HCT116 (cell line): ENCODE results near the gene ZNF577. TPM values are rescaled to one million over a fixed set of nuclear protein-coding genes. Genes with fewer than 3 reads are reported as not detected.

Experiments used
- ATAC-seq: fragments of 200-7000 bp; cut with Tn5 transposase; 2 replicates; pipeline ENCODE4 v1.9.1; 2020; ENCODE audit warnings: mild to moderate bottlenecking, moderate library complexity
- BruUV-seq: library from RNA; stranded (reverse); fragments of 400-500 nt; replicated peaks from 2 replicates; lab custom pipeline; 2021; lab: Mats Ljungman, UMichigan
- CTCF ChIA-PET: fragments of 300-600 bp; sonication (Branson Sonifier 250); formaldehyde crosslinking; loops from one replicate; lab custom pipeline; 2021; ENCODE audit warnings: antibody characterized with exemption; lab: Charles Lee
- POLR2A ChIA-PET: fragments of 300-600, 350-600 bp; sonication (Branson Sonifier 250); formaldehyde crosslinking; loops from one replicate; lab custom pipeline; 2021; ENCODE audit warnings: antibody characterized with exemption; lab: Charles Lee
- RAD21 ChIA-PET, 2 experiments: fragments of 300-600 bp; sonication (Branson Sonifier 250); formaldehyde crosslinking; loops; one replicate each; lab custom pipeline; 2023; ENCODE audit warnings: low total read pairs in 2 of 2; ENCODE audit not compliant: uncharacterized antibody in 2 of 2, unreplicated experiment in 2 of 2, low non-redundant PET in 1 of 2; lab: Charles Lee
- DNase-seq: peaks from one replicate; pipeline ENCODE4 v3.0.0-alpha.2; 2010; ENCODE audit warnings: low read depth, low spot score
- H2AFZ ChIP-seq: fragments of 200-600 bp; shearing (Covaris generic), sonication (generic); 2 replicates; pipeline ENCODE4 v1.6.1; 2017; ENCODE audit warnings: low read depth, mixed run types, mixed read lengths, antibody characterized with exemption, low read length; ENCODE audit not compliant: poor library complexity, severe bottlenecking
- H3K27ac ChIP-seq: 2 replicates; pipeline ENCODE4 v1.5.1; 2012; ENCODE audit warnings: low read depth, low read length
- H3K27me3 ChIP-seq: fragments of 200-600 bp; sonication (generic); 2 replicates; pipeline ENCODE4 v1.6.1; 2016; ENCODE audit warnings: mixed run types, low read length, mixed read lengths; ENCODE audit not compliant: insufficient read depth
- H3K36me3 ChIP-seq, 2 experiments: fragments of 200-500 bp in 1 of 2; fragments of 200-600 bp in 1 of 2; sonication (Bioruptor generic) in 1 of 2; sonication (generic) in 1 of 2; 2 replicates each; pipeline versions ENCODE4 v1.5.1 to v1.6.1; 2014 to 2016; ENCODE audit warnings: low read length in 2 of 2, inconsistent platforms in 1 of 2, mixed read lengths in 1 of 2, mixed run types in 1 of 2; ENCODE audit not compliant: insufficient read depth in 2 of 2, control insufficient read depth in 1 of 2
- H3K4me1 ChIP-seq, 2 experiments: fragments of 200-600 bp in 1 of 2; sonication (generic) in 1 of 2; 2 replicates each; pipeline versions ENCODE4 v1.5.1 to v1.6.1; 2012 to 2017; ENCODE audit warnings: low read length in 2 of 2, inconsistent platforms in 1 of 2, mild to moderate bottlenecking in 1 of 2, mixed read lengths in 1 of 2, mixed run types in 1 of 2, moderate library complexity in 1 of 2; ENCODE audit not compliant: insufficient read depth in 2 of 2, control insufficient read depth in 1 of 2
- H3K4me2 ChIP-seq: fragments of 200-600 bp; sonication (generic); 2 replicates; pipeline ENCODE4 v1.6.1; 2017; ENCODE audit warnings: mixed run types, low read length, mixed read lengths
- H3K4me3 ChIP-seq, 2 experiments: fragments of 200-600 bp in 1 of 2; sonication (generic) in 1 of 2; replicated peaks in 1 of 2; 2 replicates each; pipeline ENCODE4 v1.5.1; 2011 to 2016; ENCODE audit warnings: low read length in 2 of 2, control low read depth in 1 of 2, low read depth in 1 of 2, mild to moderate bottlenecking in 1 of 2, mixed read lengths in 1 of 2, mixed run types in 1 of 2
- H3K79me2 ChIP-seq: fragments of 200-600 bp; sonication (generic); 2 replicates; pipeline ENCODE4 v1.6.1; 2017; ENCODE audit warnings: mild to moderate bottlenecking, mixed run types, low read length, moderate library complexity, mixed read lengths; ENCODE audit not compliant: insufficient read depth
- H3K9ac ChIP-seq: fragments of 200-600 bp; sonication (generic); 2 replicates; pipeline ENCODE4 v1.6.1; 2016; ENCODE audit warnings: low read length, mixed read lengths
- H3K9me2 ChIP-seq: fragments of 200-600 bp; sonication (generic), shearing (Covaris generic); 2 replicates; pipeline ENCODE4 v1.6.1; 2017; ENCODE audit warnings: mixed run types, mild to moderate bottlenecking, moderate library complexity; ENCODE audit not compliant: insufficient read depth
- H3K9me3 ChIP-seq, 2 experiments: fragments of 200-500 bp in 1 of 2; fragments of 200-600 bp in 1 of 2; sonication (Bioruptor generic) in 1 of 2; sonication (generic) in 1 of 2; 2 replicates each; pipeline ENCODE4 v1.6.1; 2014 to 2017; ENCODE audit warnings: low read length in 2 of 2, mixed read lengths in 2 of 2, inconsistent platforms in 1 of 2, low read depth in 1 of 2, mild to moderate bottlenecking in 1 of 2, mixed run types in 1 of 2, moderate library complexity in 1 of 2; ENCODE audit not compliant: control insufficient read depth in 1 of 2, insufficient read depth in 1 of 2
- H4K20me1 ChIP-seq: fragments of 200-600 bp; sonication (generic), shearing (Covaris generic); 2 replicates; pipeline ENCODE4 v1.6.1; 2017; ENCODE audit warnings: mixed run types, mild to moderate bottlenecking, moderate library complexity; ENCODE audit not compliant: insufficient read depth
- CEBPB ChIP-seq: IDR thresholded peaks from 2 replicates; pipeline ENCODE4 v1.6.1; 2012; ENCODE audit warnings: low read depth
- CTCF ChIP-seq, 3 experiments: fragments of 200-600 bp in 1 of 3; sonication (generic) in 1 of 3; IDR thresholded peaks in 2 of 3; conservative IDR thresholded peaks in 1 of 3; 2 replicates each; pipeline ENCODE4 v1.5.1; 2012 to 2017; ENCODE audit warnings: low read depth in 2 of 3, low read length in 2 of 3, antibody characterized with exemption in 1 of 3, borderline replicate concordance in 1 of 3, control low read depth in 1 of 3, mild to moderate bottlenecking in 1 of 3, mixed read lengths in 1 of 3, mixed run types in 1 of 3, moderate library complexity in 1 of 3; ENCODE audit not compliant: insufficient read depth in 1 of 3
- ELF1 ChIP-seq: IDR thresholded peaks from 2 replicates; pipeline ENCODE4 v1.6.1; 2012; ENCODE audit warnings: low read depth, borderline replicate concordance
- EZH2 ChIP-seq: fragments of 200-600 bp; sonication (generic); IDR thresholded peaks from 2 replicates; pipeline ENCODE4 v1.6.1; 2017; ENCODE audit warnings: antibody characterized with exemption, mixed run types
- EZH2phosphoT487 ChIP-seq: fragments of 200-600 bp; IDR thresholded peaks from 2 replicates; pipeline ENCODE4 v1.6.1; 2018; ENCODE audit warnings: antibody characterized with exemption, borderline replicate concordance
- JUND ChIP-seq: IDR thresholded peaks from 2 replicates; pipeline ENCODE4 v1.6.1; 2012
- RAD21 ChIP-seq: IDR thresholded peaks from 2 replicates; pipeline ENCODE4 v1.6.1; 2012; ENCODE audit warnings: low read depth, mild to moderate bottlenecking
- REST ChIP-seq: IDR thresholded peaks from 2 replicates; pipeline ENCODE4 v1.6.1; 2012; ENCODE audit warnings: low read depth
- SIN3A ChIP-seq: IDR thresholded peaks from 2 replicates; pipeline ENCODE4 v1.6.1; 2012; ENCODE audit warnings: low read depth
- SP1 ChIP-seq: IDR thresholded peaks from 2 replicates; pipeline ENCODE4 v1.6.1; 2012; ENCODE audit warnings: low read depth
- YY1 ChIP-seq: IDR thresholded peaks from 2 replicates; pipeline ENCODE4 v1.6.1; 2011; ENCODE audit warnings: low read length, low read depth, moderate library complexity, mild to moderate bottlenecking; ENCODE audit not compliant: insufficient replicate concordance; ENCODE audit errors: extremely low read depth
- ZBTB33 ChIP-seq: IDR thresholded peaks from 2 replicates; pipeline ENCODE4 v1.6.1; 2011; ENCODE audit warnings: mild to moderate bottlenecking, low read length, moderate library complexity; ENCODE audit not compliant: insufficient replicate concordance; ENCODE audit errors: extremely low read depth
- ZNF274 ChIP-seq: fragments of 200-500 bp; sonication (Bioruptor generic); IDR thresholded peaks from 2 replicates; pipeline ENCODE4 v1.6.1; 2014; ENCODE audit warnings: mild to moderate bottlenecking, low read depth, low read length, inconsistent platforms
- intact Hi-C: fragments of 100-400 bp; cut with micrococcal nuclease; formaldehyde crosslinking; loops from 2 replicates; pipeline ENCODE4 v1.10.0; 2022
- total RNA-seq: library from RNA; stranded (reverse); gene quantifications from one replicate; pipeline ENCODE4 v1.2.1, GENCODE V29; 2021; ENCODE audit not compliant: unreplicated experiment

The ZNF577 gene
- total RNA-seq, 1 experiment from 2014 or later: 5.8 TPM

GRCh38 chr19:51830274-51830673 is 57.5 kb downstream of the ZNF577 start (continued):
- TF ChIP-seq ZBTB33: no peak
- no peak for TF ChIP-seq SP1
- no peak for TF ChIP-seq CTCF (IDR thresholded peaks at IDR 0.05 in 2 of 3, conservative IDR thresholded peaks at IDR 0.05 in 1 of 3; ENCODE audit: borderline replicate concordance in 1 of 3, insufficient read depth in 1 of 3, low read depth in 2 of 3, low read length in 2 of 3)
- no peak for TF ChIP-seq ZNF274

- intact Hi-C loops: no loop called here
- no peak overlapping the region for H3K9ac ChIP-seq
- H3K79me2 ChIP-seq: no peaks in the 10 kb centered on the region
- H3K27me3 ChIP-seq: no peaks in the 10 kb centered on the region
- ATAC-seq (no peak), DNase-seq (no peak)
- no peaks in the 10 kb centered on the region for H4K20me1 ChIP-seq
- no peaks in the 10 kb centered on the region for H3K4me1 ChIP-seq
- H3K4me2 ChIP-seq: no peak overlapping the region
- H3K36me3 ChIP-seq: no peaks in the 10 kb centered on the region
- no peak overlapping the region for H3K4me3 ChIP-seq
- ChIA-PET POLR2A (no interaction called here), RAD21 (no interaction called here), CTCF (no interaction called here)
- no TSS peak for BruUV-seq
- peaks cover 6 to 11% of the 10 kb centered on the region in 2 experiments; a peak in 1 of 4 replicates for H3K9me3 ChIP-seq
- no peak overlapping the region for H2AFZ ChIP-seq
- H3K27ac ChIP-seq: no peak overlapping the region
- no peaks in the 10 kb centered on the region for H3K9me2 ChIP-seq
- TF ChIP-seq JUND (no peak), RAD21 (no peak), ZNF274 (no peak), REST (no peak), YY1 (no peak), EZH2 (no peak), ELF1 (no peak), CTCF (IDR thresholded peaks at IDR 0.05 in 2 of 3, conservative IDR thresholded peaks at IDR 0.05 in 1 of 3; ENCODE audit: borderline replicate concordance in 1 of 3, insufficient read depth in 1 of 3, low read depth in 2 of 3, low read length in 2 of 3) (no peak), SIN3A (no peak), EZH2phosphoT487 (no peak), CEBPB (no peak)
Observed at GRCh38 chr19:51824281-51825005, 63.3 kb downstream of the ZNF577 start.
